ENCODE results near the gene MCRIP1.

The MCRIP1 gene

DNA sequence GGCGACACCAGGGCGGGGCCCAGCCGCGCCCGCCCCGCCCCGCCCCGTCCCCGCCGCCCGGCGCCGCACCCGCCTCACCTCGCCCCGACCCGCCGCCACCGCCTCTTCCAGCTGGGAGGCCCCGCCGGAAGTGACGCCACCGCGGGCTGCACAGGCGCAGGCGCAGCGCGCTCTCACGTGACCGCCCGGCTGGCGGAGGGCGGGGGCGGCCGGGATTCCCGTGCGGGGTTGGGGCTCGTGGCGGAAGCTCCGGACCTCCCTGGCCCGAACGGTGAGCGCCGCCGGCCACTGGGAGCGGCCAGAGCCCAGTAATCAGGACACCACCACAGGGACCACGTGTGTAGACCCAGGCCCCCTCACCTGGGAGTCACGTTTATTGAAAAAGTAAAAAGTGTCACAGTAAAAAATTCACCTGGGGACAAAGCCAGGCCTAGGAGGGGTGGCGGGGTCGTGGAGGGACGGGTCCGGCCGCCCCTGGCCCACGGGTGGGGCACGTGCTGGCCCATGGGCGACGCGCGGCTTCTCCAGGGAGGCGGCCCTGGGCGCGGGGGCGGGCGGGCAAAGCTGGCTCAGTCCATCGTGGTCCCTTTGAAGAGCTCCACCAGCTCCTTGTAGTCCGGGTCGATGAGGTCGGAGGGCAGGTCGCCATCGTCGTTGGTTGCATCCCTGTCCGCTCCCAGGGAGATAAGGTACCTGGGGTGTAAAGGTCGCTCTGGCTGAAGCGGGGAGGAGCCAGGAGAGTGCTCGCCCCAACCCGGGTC, at the start of gene MCRIP1:
TSS of gene MCRIP1 (minus strand) at position 132 of the 761 bp plus-strand sequence. CDS start 8,785 bp downstream, outside the sequence.
- peak; percentile 94 for DNase-seq

DNA sequence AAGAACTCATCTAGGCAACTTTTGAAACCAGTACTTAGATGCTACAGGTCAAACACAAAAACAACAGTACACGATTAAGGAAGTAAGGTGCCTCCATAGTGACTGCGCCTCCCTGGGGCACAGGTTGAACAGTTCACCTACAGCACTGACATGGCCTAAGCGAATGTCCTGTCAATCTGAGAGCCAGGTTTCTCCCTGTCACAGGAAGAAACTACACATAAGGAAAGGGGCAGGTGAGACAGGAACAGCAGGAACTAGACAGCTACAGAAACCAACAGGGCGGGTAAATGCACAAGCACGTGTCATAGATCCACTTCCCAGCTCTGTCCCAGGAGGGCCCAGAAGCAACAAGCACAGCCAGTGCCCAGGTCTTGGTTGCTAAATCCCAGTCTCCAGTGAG, 46.0 kb upstream of the MCRIP1 start:
- no peak for DNase-seq

GRCh38 chr17:81878294-81878693, 45.2 kb upstream of the MCRIP1 start:
- DNase-seq = no peak

DNA sequence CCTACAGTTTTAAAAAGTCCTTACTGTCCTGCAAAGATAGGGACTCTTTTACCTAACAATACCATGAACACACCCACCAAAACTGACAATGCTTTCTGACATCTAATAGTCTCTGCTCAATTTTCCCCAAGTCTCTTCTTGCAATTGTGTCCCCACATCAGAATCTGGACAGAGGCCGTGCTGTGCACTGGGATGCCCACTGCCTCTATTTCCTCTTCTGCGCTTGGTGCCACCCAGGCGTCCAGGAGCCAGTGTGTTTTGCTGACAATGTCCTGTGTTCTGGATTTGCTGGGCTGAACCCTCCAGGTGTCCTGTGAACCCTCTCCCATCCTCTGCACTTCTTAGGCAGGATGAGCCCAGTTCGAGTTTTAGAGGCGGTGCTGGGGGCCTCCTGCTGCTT, 44.5 kb upstream of the MCRIP1 start:
- DNase-seq = no peak

GRCh38 chr17:81871387-81872230, 38.5 kb upstream of the MCRIP1 start:
- peak; percentile 88 for DNase-seq

GRCh38 chr17:81870981-81871386, 37.9 kb upstream of the MCRIP1 start, which contains the start of gene ARHGDIA:
Gene ARHGDIA (minus strand): TSS chr17:81871337. CDS start chr17:81869930, 1,407 bp downstream.
- no peak for DNase-seq

- DNase-seq = no peak
Measured at GRCh38 chr17:81870131-81870980, 37.3 kb upstream of the MCRIP1 start.

DNA sequence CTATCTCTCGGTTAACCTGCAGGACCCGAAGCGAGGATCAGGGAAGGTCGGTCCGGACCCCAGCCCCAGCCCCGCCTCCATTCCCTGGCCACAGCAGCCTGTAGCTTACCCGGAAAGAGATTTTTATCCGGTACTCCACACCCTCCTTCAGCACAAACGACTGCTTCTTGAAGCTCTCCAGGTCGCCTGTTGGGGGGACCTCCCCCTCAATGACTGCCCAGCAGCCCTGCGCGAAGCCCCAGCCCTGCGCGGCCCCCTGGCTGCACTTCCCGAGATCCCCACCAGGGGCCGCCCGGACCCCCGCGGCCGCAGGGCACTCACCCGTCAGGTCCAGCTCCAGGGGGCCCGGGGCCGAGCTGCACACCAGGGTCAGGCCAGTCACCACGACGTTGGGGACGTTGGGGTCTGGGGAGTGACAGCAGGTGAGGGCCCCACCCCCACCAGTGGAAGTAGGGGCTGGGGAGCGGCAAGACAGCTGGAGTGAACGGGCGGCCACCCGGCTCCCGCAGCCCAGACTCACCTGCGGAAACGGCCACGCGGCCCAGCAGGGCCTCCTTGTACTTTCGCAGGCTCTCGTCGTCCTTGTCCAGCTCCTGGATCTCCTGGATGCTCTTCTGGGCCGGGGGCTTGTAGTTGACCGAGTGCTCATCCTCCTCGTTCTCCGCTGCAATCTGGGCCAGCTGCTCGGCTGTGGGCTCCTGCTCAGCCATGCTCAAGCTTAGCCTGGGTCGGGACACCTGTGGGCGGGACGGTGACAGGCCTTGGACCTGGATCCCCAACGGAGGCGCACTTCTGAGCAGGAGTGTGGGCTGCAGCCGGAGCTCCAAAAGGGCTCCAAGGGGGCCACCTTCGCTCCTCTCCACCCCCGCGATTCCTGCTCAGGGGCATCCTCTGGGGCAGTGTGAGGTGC, 36.4 kb upstream of the MCRIP1 start:
- DNase-seq = no peak

DNA sequence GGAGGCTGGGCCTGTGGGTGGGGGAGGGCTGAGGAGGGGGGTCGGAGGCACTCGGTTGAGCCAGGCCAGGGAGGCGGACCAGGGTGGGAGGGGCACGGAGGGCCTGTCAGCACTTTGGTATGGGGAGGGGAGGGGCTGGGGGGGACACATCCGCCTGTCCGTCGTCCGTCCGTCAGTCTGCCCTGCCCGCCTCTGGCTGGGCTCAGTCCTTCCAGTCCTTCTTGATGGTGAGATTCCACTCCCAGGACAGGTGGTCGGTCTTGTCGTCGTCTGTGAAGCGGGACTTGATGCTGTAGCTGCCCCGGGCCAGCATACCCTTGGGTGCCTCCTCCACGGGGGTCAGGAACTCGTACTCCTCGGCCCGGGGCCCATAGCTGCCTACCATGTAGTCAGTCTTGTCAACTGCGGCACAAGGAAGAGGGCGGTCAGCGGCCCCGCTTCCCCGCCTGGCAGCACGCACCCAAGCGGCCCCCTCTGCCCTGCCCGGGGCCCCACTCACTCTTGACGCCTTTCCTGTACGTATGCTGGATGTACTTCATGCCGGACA, 35.7 kb upstream of the MCRIP1 start:
- no peak for DNase-seq

DNA sequence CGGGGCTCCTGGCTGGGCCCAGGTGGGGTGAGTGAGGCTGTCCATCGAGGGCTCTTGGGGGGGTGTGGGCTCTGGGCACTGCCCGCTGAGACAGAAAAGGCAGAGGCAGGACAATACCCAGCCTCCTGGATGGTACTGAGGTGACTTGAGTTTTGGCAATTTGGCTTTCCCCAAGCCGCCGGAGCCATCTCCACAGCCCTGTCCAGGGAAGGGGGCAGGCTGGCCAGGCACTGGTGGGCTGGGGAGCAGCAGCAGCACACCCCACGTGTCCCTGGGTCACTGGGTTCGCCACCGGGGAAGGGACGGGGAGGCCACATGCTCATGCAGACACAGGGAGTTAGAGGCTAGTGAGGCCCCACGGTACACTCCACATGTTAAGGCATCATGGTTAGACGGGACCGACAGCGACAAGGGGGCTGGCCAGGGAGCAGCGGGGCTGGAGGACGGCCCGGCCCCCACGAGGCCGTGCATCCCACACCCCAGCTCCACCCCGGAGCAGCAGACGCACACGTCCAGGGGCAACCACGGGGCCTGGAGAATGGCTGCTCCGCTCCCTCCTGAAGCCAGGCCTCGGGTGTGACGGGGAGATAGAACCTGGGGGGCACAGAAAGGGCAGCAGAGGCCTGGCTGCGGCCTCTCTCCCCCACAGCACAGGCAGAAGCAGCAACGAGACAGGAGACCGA, 35.0 kb upstream of the MCRIP1 start:
- no peak for DNase-seq

- no peak for DNase-seq
Measured at GRCh38 chr17:81867170-81867990, 34.3 kb upstream of the MCRIP1 start.

- no peak for DNase-seq
Measured at GRCh38 chr17:81866440-81867169, 33.5 kb upstream of the MCRIP1 start.

DNA sequence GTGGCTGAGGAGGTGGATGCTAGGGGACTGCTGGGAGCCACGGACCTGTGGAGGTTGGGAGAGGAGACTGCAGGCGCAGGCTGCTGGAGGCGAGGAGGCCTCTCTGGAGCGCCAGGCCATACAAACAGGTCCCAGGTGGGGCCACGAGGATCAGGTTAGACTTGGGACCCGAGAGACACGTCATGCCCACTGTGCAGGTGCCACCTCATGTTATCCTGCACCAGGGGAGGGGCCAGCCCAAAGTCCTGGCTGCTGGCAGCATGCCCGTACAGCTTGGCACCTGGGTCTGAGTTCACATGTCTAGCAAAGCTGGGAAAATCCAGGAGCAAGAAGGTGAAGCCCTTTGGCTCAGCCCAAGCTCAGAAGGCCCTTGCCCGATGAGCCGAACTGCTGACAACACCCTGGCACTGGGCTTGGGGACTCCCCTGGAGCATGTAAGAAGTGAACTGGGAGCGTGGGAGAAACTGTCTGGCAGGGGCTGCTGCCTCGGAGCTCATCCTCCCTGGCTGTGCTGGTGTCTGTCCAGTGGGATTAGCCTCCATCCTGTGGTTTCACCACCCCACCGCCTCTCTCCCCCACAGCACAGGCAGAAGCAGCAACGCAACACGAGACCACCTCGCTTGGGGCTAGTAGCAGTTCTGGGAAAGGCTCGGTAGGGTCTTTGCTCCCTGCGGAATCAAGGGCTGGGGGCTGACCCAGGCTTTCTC, 32.8 kb upstream of the MCRIP1 start:
- DNase-seq = peak; percentile 77

GRCh38 chr17:81865358-81865732, 32.3 kb upstream of the MCRIP1 start:
- no peak for DNase-seq

DNA sequence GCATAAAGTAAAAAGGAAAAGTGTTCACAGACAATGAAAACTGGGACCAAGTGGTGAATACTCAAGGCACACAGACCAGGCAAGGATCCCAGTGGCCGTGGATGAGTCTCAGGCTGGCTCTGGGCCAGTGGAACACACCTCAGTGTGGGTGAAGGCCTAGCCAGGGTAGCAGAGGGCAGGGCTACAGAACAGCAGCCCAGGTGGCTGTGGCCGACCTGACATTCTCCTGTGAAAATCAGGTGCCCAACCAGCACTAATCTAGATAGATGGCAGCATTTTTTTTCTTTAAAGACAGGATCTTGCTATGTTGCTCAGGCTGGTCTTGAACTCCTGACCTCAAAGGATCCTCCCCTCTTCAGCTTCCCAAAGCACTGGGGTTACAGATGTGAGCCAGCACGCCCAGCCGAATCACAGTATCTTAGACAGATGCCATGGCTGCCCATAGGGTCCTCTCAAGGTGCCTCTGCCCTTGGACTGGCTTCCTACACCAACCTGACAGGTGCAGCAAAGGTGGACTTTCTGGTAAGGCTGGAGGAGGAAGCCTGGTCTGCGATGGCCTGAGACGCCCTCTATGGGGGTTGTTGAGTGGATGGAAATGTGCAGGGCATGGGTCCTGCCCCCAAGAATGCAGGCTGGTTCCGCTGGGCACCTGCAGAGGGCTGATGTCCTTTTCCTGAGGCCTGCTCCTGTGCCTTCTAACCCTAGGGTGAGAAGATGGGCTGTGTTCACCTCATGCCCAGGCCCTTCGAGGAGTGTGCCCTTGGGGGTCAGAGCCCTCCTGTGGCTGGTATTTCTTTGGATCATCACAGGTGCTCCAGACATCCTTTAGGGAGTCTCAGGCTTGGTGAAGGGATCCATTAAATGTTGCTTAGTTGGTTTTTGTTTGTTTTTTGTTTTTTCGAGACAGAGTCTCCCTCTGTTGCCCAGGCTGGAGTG, 31.0 kb upstream of the MCRIP1 start:
- no peak for DNase-seq

GRCh38 chr17:81863123-81863675, 30.1 kb upstream of the MCRIP1 start:
- DNase-seq = no peak

Measured in NCI-H2107 (cell line).